BJ (cell line): ENCODE results near the gene CISH. TPM values are rescaled to one million over a fixed set of nuclear protein-coding genes. Genes with fewer than 3 reads are reported as not detected.

Source experiments
- CTCF ChIA-PET: fragments of 350-600 bp; formaldehyde crosslinking; extraction: SDS; loops from one replicate; lab custom pipeline; 2021; ENCODE audit warnings: antibody characterized with exemption, inconsistent platforms; lab: Yijun Ruan, JAX
- POLR2A ChIA-PET: fragments of 300-600 bp; sonication (Branson Sonifier 250); formaldehyde crosslinking; extraction: SDS; loops from one replicate; lab custom pipeline; 2021; ENCODE audit warnings: antibody characterized with exemption; lab: Charles Lee
- DNase-seq: peaks from one replicate; pipeline ENCODE4 v3.0.0-alpha.2; 2011; ENCODE audit warnings: low read depth
- H3K27me3 ChIP-seq: 2 replicates; pipeline ENCODE4 v1.6.0; 2011; ENCODE audit warnings: low read length; ENCODE audit not compliant: control insufficient read depth, insufficient read depth
- H3K36me3 ChIP-seq: 2 replicates; pipeline ENCODE4 v1.5.1; 2011; ENCODE audit warnings: low read length; ENCODE audit not compliant: control insufficient read depth, insufficient read depth
- H3K4me3 ChIP-seq: 2 replicates; pipeline ENCODE4 v1.5.1; 2011; ENCODE audit warnings: low read depth, mild to moderate bottlenecking, control low read depth, low read length
- polyA plus RNA-seq: library from polyadenylated mRNA; depleted of rRNA; stranded (reverse); fragments of >200 nt; gene quantifications from 2 replicates; pipeline ENCODE4 v1.2.3, GENCODE V29; 2011
- TF ChIP-seq, protein P1 (sequence below): IDR thresholded peaks from 2 replicates; pipeline ENCODE4 v1.5.1; 2011; ENCODE audit warnings: low read depth, mild to moderate bottlenecking, control low read depth, inconsistent platforms, low read length, moderate library complexity; ENCODE audit not compliant: insufficient read depth

The CISH gene
- polyA plus RNA-seq, 1 experiment: 2.6 TPM

DNA sequence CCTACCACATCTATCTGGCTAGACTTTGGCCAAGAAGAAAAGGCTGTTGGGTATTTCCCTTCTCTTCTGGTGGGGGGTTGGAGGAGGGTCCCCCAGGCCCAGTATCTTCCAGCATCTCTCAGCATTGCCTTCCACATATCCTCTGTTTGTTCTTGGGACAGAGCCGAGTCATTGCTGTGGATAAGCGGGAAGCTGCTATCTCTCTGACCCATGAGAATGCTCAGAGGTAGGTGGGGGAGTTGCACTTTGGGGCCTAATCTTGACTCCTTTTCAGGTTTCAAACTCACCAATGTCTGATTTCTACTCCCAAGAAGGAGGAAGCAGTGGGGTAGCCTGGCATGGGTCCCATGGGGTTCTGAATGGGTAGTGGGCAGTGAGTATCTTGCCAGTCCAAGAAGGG, 34.2 kb downstream of the CISH start:
- POLR2A ChIA-PET: no interaction called here
- TF ChIP-seq, protein P1, sequence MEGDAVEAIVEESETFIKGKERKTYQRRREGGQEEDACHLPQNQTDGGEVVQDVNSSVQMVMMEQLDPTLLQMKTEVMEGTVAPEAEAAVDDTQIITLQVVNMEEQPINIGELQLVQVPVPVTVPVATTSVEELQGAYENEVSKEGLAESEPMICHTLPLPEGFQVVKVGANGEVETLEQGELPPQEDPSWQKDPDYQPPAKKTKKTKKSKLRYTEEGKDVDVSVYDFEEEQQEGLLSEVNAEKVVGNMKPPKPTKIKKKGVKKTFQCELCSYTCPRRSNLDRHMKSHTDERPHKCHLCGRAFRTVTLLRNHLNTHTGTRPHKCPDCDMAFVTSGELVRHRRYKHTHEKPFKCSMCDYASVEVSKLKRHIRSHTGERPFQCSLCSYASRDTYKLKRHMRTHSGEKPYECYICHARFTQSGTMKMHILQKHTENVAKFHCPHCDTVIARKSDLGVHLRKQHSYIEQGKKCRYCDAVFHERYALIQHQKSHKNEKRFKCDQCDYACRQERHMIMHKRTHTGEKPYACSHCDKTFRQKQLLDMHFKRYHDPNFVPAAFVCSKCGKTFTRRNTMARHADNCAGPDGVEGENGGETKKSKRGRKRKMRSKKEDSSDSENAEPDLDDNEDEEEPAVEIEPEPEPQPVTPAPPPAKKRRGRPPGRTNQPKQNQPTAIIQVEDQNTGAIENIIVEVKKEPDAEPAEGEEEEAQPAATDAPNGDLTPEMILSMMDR: no peak
- Histone ChIP-seq H3K27me3 (no peaks in the 10 kb centered on the region), H3K36me3 (peaks cover 22% of the 10 kb centered on the region), H3K4me3 (no peak overlapping the region)
- no peak for DNase-seq
- CTCF ChIA-PET: interaction anchor here (0.8 to 14.6 kb wide), 3 partner anchors 11 to 34 kb away, joined by 3 to 479 read pairs (median 5); partner anchors contain the start of genes CISH and MAPKAPK3

- Histone ChIP-seq H3K36me3 (peaks cover 18% of the 10 kb centered on the region), H3K4me3 (no peak overlapping the region), H3K27me3 (no peaks in the 10 kb centered on the region)
- no peak for DNase-seq
- ChIA-PET CTCF (interaction anchor here (1.2 to 14.6 kb wide), 2 partner anchors 16 to 35 kb away, joined by 3 to 479 read pairs; partner anchors contain the start of genes CISH and MAPKAPK3), POLR2A (no interaction called here)
- TF ChIP-seq, protein P1: no peak
Observed at GRCh38 chr3:50575372-50575771, 36.2 kb downstream of the CISH start.

DNA sequence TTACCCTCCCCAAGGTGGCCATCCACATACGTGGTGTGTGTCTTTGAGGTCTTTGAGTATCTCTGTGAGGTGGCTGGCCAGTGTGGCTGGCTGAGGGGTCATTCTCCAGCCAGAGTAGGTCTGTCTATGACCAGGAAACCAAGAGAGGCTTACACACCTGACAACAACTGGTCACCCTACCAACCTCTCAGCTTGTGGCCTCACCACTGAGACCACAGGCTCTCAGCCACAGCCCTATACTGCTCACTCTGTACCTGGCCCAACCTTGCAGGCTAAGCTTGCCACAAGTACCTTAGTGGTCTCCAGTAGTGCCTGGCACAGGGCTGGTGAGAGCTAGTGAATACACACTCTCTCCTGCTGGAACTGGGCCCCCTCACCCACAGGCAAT, 37.1 kb downstream of the CISH start:
- no peaks in the 10 kb centered on the region for H3K27me3 ChIP-seq
- peaks cover 18% of the 10 kb centered on the region for H3K36me3 ChIP-seq
- ChIA-PET POLR2A (no interaction called here), CTCF (interaction anchor here (1.2 to 14.6 kb wide), 2 partner anchors 17 to 36 kb away, joined by 3 to 479 read pairs; partner anchors contain the start of genes CISH and MAPKAPK3)
- TF ChIP-seq, protein P1: no peak
- H3K4me3 ChIP-seq: no peak overlapping the region
- no peak for DNase-seq

GRCh38 chr3:50573566-50574443, 37.8 kb downstream of the CISH start:
- H3K4me3 ChIP-seq: no peak overlapping the region
- peaks cover 18% of the 10 kb centered on the region for H3K36me3 ChIP-seq
- CTCF ChIA-PET: interaction anchor here (1.2 to 14.6 kb wide), 5 partner anchors 13 to 76 kb away, joined by 3 to 479 read pairs (median 6); partner anchors contain the start of genes CISH and MAPKAPK3
- no peak for DNase-seq
- no peaks in the 10 kb centered on the region for H3K27me3 ChIP-seq
- POLR2A ChIA-PET: no interaction called here
- TF ChIP-seq, protein P1: no peak

DNA sequence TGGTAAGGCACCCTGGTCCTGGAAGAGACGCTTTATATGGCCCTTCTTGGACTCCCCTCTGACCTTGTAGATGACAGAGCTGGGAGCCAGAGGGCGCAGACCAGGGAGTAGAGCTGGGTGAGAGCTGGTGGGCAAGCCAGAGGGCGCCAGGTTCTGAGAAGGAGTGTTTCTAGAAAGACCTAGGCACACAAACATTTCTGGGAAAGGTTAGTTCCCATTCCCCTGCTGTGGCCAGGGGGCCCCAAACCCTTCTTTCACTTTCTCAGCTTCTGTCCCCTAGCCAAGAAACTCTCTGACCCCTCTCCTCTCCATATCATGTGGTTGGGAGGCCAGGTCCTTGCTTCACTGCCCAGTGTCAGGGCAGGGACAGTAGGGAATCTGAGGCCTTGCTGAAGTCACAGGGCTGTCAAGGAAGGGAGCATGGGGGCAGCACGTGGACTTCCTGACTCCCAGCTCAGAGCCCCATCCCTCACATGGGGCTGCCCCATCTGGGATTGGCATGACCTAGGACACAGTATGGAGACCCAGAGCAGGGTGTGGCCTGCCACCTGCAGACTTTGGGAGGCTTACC, 38.7 kb downstream of the CISH start:
- POLR2A ChIA-PET: no interaction called here
- TF ChIP-seq, protein P1: no peak

More for the DNA sequence above, 38.7 kb downstream of the CISH start:
- peaks cover 16% of the 10 kb centered on the region for H3K36me3 ChIP-seq
- H3K27me3 ChIP-seq: no peaks in the 10 kb centered on the region
- CTCF ChIA-PET: interaction anchor here (0.6 to 14.6 kb wide), 16 partner anchors 8 to 1091 kb away, joined by 3 to 479 read pairs (median 5); partner anchors contain the start of genes CISH and MAPKAPK3
- no peak for DNase-seq
- H3K4me3 ChIP-seq: no peak overlapping the region
